Calu3 (cell line): ENCODE measurements around the gene CXCL9. TPM values are rescaled to one million over a fixed set of nuclear protein-coding genes. Genes with fewer than 3 reads are reported as not detected.
"Not testable (repeated sequence)": the region's sequence is repeated elsewhere in the genome, so short reads cannot be mapped to it uniquely, and the experiment has no call there.

ENCODE experiments used
- BruUV-seq: library from RNA; stranded (reverse); fragments of 400-500 nt; replicated peaks from 2 replicates; lab custom pipeline; 2021; lab: Mats Ljungman, UMichigan
- CTCF ChIA-PET: fragments of 300-600 bp; sonication (Branson Sonifier 250); formaldehyde crosslinking; loops from one replicate; lab custom pipeline; 2022; ENCODE audit warnings: antibody characterized with exemption; lab: Charles Lee
- DNase-seq: peaks from one replicate; pipeline ENCODE4 v3.0.0; 2022
- H3K27ac Mint-ChIP-seq: one replicate; pipeline ENCODE4 v1.8.0; 2022; ENCODE audit warnings: mixed read lengths; ENCODE audit not compliant: unreplicated experiment
- H3K27me3 Mint-ChIP-seq: one replicate; pipeline ENCODE4 v1.8.0; 2022; ENCODE audit warnings: mixed read lengths; ENCODE audit not compliant: unreplicated experiment
- H3K36me3 Mint-ChIP-seq: one replicate; pipeline ENCODE4 v1.8.0; 2022; ENCODE audit warnings: mild to moderate bottlenecking, moderate library complexity, mixed read lengths; ENCODE audit not compliant: insufficient read depth, unreplicated experiment
- H3K4me1 Mint-ChIP-seq: one replicate; pipeline ENCODE4 v1.8.0; 2022; ENCODE audit warnings: mild to moderate bottlenecking, low read depth, mixed read lengths; ENCODE audit not compliant: unreplicated experiment
- H3K4me3 Mint-ChIP-seq: one replicate; pipeline ENCODE4 v1.8.0; 2022; ENCODE audit warnings: mild to moderate bottlenecking, low read depth, moderate library complexity, mixed read lengths; ENCODE audit not compliant: unreplicated experiment
- H3K9me3 Mint-ChIP-seq: one replicate; pipeline ENCODE4 v1.8.0; 2022; ENCODE audit warnings: low read depth, mixed read lengths; ENCODE audit not compliant: unreplicated experiment
- intact Hi-C: fragments of 100-400 bp; cut with micrococcal nuclease; formaldehyde crosslinking; loops from one replicate; pipeline ENCODE4 v1.10.0; 2022; ENCODE audit not compliant: unreplicated experiment
- total RNA-seq: library from RNA; stranded (reverse); gene quantifications from 2 replicates; pipeline ENCODE4 v1.2.3, GENCODE V29; 2022
- TF ChIP-seq, protein P1 (sequence below): fragments of 200-600 bp; IDR thresholded peaks from one replicate; pipeline ENCODE4 v1.8.0; 2022; ENCODE audit warnings: antibody characterized with exemption; ENCODE audit not compliant: unreplicated experiment

Gene CXCL9
- total RNA-seq, 1 experiment from 2014 or later = not detected

DNA sequence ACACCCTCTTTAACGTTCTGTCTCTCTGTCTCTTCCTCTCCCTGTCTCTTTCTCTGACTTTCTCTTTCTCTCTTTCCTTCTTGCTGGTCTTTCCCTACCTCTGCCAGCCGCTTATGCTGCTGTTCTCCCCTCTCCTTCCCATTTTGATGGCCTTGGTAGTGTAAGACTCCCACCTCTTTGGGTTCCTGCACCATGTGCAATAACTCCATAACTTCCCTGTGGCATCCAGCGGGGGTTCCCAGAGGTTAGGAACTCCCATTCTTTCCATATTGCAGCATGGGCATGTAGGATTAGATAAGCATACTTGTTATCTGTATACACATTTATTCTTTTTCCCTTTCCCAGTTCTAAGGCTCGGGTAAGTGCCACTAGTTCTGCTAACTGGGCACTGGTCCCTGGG is 37.4 kb upstream of the CXCL9 start:
- H3K4me3 Mint-ChIP-seq, H3K4me1 Mint-ChIP-seq, BruUV-seq, H3K27ac Mint-ChIP-seq, DNase-seq, H3K27me3 Mint-ChIP-seq, CTCF ChIA-PET, H3K36me3 Mint-ChIP-seq, H3K9me3 Mint-ChIP-seq, intact Hi-C loops: not testable (repeated sequence)

DNA sequence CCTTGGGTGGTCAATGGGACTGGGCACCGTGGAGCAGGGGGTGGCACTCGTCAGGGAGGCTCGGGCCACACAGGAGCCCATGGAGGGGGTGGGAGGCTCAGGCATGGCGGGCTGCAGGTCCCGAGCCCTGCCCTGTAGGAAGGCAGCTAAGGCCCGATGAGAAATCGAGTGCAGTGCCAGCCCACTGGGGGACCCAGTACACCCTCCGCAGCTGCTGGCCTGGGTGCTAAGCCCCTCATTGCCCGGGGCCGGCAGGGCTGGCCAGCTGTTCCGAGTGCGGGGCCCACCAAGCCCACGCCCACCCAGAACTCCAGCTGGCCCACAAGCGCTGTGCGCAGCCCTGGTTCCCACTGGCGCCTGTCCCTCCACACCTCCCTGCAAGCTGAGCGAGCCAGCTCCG is 36.0 kb upstream of the CXCL9 start:
- H3K36me3 Mint-ChIP-seq, H3K4me1 Mint-ChIP-seq, H3K27me3 Mint-ChIP-seq, BruUV-seq, DNase-seq, CTCF ChIA-PET, H3K4me3 Mint-ChIP-seq, H3K9me3 Mint-ChIP-seq, intact Hi-C loops, H3K27ac Mint-ChIP-seq: not testable (repeated sequence)

DNA sequence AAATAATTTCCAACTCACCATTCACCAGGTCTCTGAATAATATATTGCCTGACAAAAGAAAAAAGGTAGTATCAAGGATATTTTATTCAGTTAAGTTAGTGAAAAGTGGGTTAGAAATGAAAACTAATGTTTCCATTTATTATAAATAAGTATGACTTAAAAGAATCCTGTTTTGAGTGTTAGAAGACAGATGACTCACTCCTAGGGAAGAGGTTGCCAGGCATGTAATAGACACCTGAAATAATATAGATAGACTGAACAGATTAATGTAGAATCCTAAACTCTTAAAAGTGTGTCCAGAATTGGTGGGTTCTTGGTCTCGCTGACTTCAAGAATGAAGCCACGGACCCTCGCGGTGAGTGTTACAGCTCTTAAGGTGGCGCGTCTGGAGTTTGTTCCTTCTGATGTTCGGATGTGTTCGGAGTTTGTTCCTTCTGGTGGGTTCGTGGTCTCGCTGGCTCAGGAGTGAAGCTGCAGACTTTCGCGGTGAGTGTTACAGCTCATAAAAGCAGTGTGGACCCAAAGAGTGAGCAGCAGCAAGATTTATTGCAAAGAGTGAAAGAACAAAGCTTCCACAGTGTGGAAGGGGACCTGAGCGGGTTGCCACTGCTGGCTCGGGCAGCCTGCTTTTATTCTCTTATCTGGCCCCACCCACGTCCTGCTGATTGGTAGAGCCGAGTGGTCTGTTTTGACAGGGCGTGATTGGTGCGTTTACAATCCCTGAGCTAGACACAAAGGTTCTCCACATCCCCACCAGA is 35.1 kb upstream of the CXCL9 start:
- H3K36me3 Mint-ChIP-seq, H3K9me3 Mint-ChIP-seq, H3K4me1 Mint-ChIP-seq, intact Hi-C loops, H3K4me3 Mint-ChIP-seq, BruUV-seq, CTCF ChIA-PET, DNase-seq, H3K27me3 Mint-ChIP-seq, H3K27ac Mint-ChIP-seq: not testable (repeated sequence)

DNA sequence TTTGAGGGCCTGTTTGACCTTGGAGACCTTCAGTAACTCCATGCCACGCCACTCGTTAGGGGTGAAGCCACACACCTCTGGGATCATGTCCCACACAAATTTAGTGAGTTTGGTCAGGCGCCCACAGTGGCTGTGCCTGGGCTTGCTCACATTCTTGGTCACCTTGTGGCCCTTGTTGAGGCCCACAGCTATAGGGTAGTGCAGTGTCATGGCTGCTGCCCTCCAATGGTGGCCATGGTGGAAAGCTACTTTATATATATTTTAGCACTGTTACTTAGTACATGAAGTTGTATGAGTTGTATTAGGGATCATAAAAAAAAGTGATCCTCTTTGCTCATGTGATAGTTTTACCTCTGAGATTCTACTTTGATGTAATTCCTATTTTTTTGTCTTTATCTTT is 29.5 kb upstream of the CXCL9 start:
- TF ChIP-seq, protein P1, sequence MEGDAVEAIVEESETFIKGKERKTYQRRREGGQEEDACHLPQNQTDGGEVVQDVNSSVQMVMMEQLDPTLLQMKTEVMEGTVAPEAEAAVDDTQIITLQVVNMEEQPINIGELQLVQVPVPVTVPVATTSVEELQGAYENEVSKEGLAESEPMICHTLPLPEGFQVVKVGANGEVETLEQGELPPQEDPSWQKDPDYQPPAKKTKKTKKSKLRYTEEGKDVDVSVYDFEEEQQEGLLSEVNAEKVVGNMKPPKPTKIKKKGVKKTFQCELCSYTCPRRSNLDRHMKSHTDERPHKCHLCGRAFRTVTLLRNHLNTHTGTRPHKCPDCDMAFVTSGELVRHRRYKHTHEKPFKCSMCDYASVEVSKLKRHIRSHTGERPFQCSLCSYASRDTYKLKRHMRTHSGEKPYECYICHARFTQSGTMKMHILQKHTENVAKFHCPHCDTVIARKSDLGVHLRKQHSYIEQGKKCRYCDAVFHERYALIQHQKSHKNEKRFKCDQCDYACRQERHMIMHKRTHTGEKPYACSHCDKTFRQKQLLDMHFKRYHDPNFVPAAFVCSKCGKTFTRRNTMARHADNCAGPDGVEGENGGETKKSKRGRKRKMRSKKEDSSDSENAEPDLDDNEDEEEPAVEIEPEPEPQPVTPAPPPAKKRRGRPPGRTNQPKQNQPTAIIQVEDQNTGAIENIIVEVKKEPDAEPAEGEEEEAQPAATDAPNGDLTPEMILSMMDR = no peak
- DNase-seq = no peak
- H3K27me3 Mint-ChIP-seq = no peaks in the 10 kb centered on the region
- intact Hi-C loops = no loop called here
- no TSS peak for BruUV-seq
- CTCF ChIA-PET = no interaction called here
- no peaks in the 10 kb centered on the region for H3K9me3 Mint-ChIP-seq
- no peaks in the 10 kb centered on the region for H3K4me1 Mint-ChIP-seq
- no peaks in the 10 kb centered on the region for H3K36me3 Mint-ChIP-seq
- H3K27ac Mint-ChIP-seq = no peak overlapping the region
- no peak overlapping the region for H3K4me3 Mint-ChIP-seq

DNA sequence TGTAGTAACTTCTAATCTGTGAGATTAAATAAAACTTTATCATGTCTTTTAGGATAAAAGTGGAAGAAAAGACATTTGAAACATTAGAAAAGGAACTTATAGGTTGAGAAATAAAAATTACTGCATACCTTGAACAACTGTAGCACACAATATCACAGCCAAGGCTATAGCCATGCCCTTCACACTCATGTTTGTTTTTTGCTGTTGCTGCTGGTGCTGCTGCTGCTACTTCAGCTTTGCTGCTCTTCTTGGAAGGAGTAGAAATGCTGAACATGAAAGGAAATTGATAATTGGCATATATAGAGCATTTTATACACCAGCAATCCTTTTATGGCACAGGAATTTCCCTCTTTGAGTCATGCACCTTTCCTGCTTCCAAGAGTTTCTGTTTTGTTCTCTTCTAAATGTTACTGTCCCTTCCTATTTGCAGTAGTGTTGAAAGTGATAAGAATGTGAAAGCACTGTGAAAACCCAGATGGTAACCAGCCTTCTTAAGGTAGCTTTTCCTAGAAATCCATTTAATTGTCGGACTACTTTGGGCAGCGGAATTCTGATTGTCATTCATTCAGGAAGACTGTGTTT is 28.6 kb upstream of the CXCL9 start, which contains the start of gene CXCL11:
Gene CXCL11, minus strand, starts transcription at position 272 of the 582 bp plus-strand sequence. Its CDS starts 83 bp downstream, at position 189.
- intact Hi-C loops = no loop called here

More for the DNA sequence above, 28.6 kb upstream of the CXCL9 start, which contains the start of gene CXCL11:
- Mint-ChIP-seq H3K9me3 (no peaks in the 10 kb centered on the region), H3K4me1 (no peaks in the 10 kb centered on the region), H3K27ac (no peak within 1 kb of the TSS), H3K27me3 (no peaks in the 10 kb centered on the region), H3K36me3 (no peaks in the 10 kb centered on the region), H3K4me3 (no peak within 1 kb of the TSS)
- no peak for DNase-seq
- CTCF ChIA-PET = no interaction called here
- no TSS peak for BruUV-seq
- TF ChIP-seq, protein P1 = no peak
